Nephron progenitor cell (in vitro differentiated cells): ENCODE measurements around the gene MANBA.

Experiments used
- DNase-seq: peaks from one replicate; pipeline ENCODE4 v3.0.0; 2021
- H3K27ac Mint-ChIP-seq: 2 replicates; pipeline ENCODE4 v1.8.0; 2021; ENCODE audit warnings: mild to moderate bottlenecking, moderate library complexity, mixed read lengths
- H3K27me3 Mint-ChIP-seq: 2 replicates; pipeline ENCODE4 v1.8.0; 2021; ENCODE audit warnings: mild to moderate bottlenecking, low read depth, mixed read lengths; ENCODE audit not compliant: poor library complexity
- H3K36me3 Mint-ChIP-seq: 2 replicates; pipeline ENCODE4 v1.8.0; 2021; ENCODE audit warnings: low read depth, mixed read lengths
- H3K4me1 Mint-ChIP-seq: 2 replicates; pipeline ENCODE4 v1.8.0; 2021; ENCODE audit warnings: mixed read lengths
- H3K4me3 Mint-ChIP-seq: 2 replicates; pipeline ENCODE4 v1.8.0; 2021; ENCODE audit warnings: mild to moderate bottlenecking, moderate library complexity, mixed read lengths
- H3K9me3 Mint-ChIP-seq: 2 replicates; pipeline ENCODE4 v1.8.0; 2021; ENCODE audit warnings: mild to moderate bottlenecking, moderate library complexity, mixed read lengths
- CTCF ChIP-seq: fragments of 200-600 bp; sonication (generic); IDR thresholded peaks from 2 replicates; pipeline ENCODE4 v1.5.0; 2021; ENCODE audit warnings: antibody characterized with exemption

MANBA gene

GRCh38 chr4:102600689-102601088 lies 160.1 kb downstream of the MANBA start:
- Mint-ChIP-seq H3K4me1 (peaks cover 25% of the 10 kb centered on the region), H3K27me3 (peaks cover 7% of the 10 kb centered on the region), H3K4me3 (no peak overlapping the region), H3K36me3 (peaks cover 66% of the 10 kb centered on the region), H3K27ac (no peak overlapping the region), H3K9me3 (no peaks in the 10 kb centered on the region)
- no peak for TF ChIP-seq CTCF
- no peak for DNase-seq

GRCh38 chr4:102599886-102600285 lies 160.9 kb downstream of the MANBA start:
- Mint-ChIP-seq H3K36me3 (peaks cover 68% of the 10 kb centered on the region), H3K4me3 (no peak overlapping the region), H3K27ac (peak overlapping the region; percentile 7), H3K4me1 (peaks cover 25% of the 10 kb centered on the region), H3K27me3 (peaks cover 7% of the 10 kb centered on the region), H3K9me3 (no peaks in the 10 kb centered on the region)
- no peak for TF ChIP-seq CTCF
- no peak for DNase-seq

GRCh38 chr4:102599455-102599854 lies 161.3 kb downstream of the MANBA start:
- H3K36me3 Mint-ChIP-seq = peaks cover 63% of the 10 kb centered on the region
- H3K27ac Mint-ChIP-seq = no peak overlapping the region
- DNase-seq = no peak
- peaks cover 25% of the 10 kb centered on the region for H3K4me1 Mint-ChIP-seq
- no peaks in the 10 kb centered on the region for H3K9me3 Mint-ChIP-seq
- no peak for TF ChIP-seq CTCF
- H3K4me3 Mint-ChIP-seq = no peak overlapping the region
- peaks cover 7% of the 10 kb centered on the region for H3K27me3 Mint-ChIP-seq

- Mint-ChIP-seq H3K27ac (no peak overlapping the region), H3K4me1 (peaks cover 25% of the 10 kb centered on the region), H3K9me3 (no peaks in the 10 kb centered on the region), H3K27me3 (peaks cover 7% of the 10 kb centered on the region), H3K36me3 (peaks cover 60% of the 10 kb centered on the region), H3K4me3 (no peak overlapping the region)
- no peak for TF ChIP-seq CTCF
- DNase-seq = no peak
Measured at GRCh38 chr4:102598762-102599374, 161.9 kb downstream of the MANBA start.

GRCh38 chr4:102598086-102598761 lies 162.5 kb downstream of the MANBA start:
- no peak for DNase-seq
- TF ChIP-seq CTCF = no peak
- peaks cover 25% of the 10 kb centered on the region for H3K4me1 Mint-ChIP-seq
- H3K27ac Mint-ChIP-seq = no peak overlapping the region
- peaks cover 56% of the 10 kb centered on the region for H3K36me3 Mint-ChIP-seq
- H3K27me3 Mint-ChIP-seq = peaks cover 10% of the 10 kb centered on the region
- no peaks in the 10 kb centered on the region for H3K9me3 Mint-ChIP-seq
- no peak overlapping the region for H3K4me3 Mint-ChIP-seq

- Mint-ChIP-seq H3K27ac (no peak overlapping the region), H3K4me1 (peaks cover 20% of the 10 kb centered on the region), H3K4me3 (no peak overlapping the region), H3K36me3 (peaks cover 60% of the 10 kb centered on the region), H3K9me3 (peaks cover 10% of the 10 kb centered on the region), H3K27me3 (peaks cover 10% of the 10 kb centered on the region)
- no peak for TF ChIP-seq CTCF
- no peak for DNase-seq
Measured at GRCh38 chr4:102596532-102596931, 164.2 kb downstream of the MANBA start.
